Lower leg skin (tissue), 4 donors: ENCODE data around the gene CACNA1G. TPM values are rescaled to one million over a fixed set of nuclear protein-coding genes. Genes with fewer than 3 reads are reported as not detected.

Source experiments
- DNase-seq, 2 donors: peaks; one replicate each; pipeline ENCODE4 v3.0.0-alpha.2; 2019; ENCODE audit warnings: low spot score in 2 of 2
- H3K4me3 ChIP-seq: fragments of 200-600 bp; sonication (generic); 2 replicates; pipeline ENCODE4 v1.5.1; 2017; ENCODE audit warnings: mild to moderate bottlenecking, low read depth; ENCODE audit not compliant: poor library complexity, severe bottlenecking
- CTCF ChIP-seq, 3 donors: fragments of 450-650 bp; IDR thresholded peaks; one replicate each; pipeline ENCODE4 v1.5.1; 2016; ENCODE audit warnings: antibody characterized with exemption in 3 of 3, mild to moderate bottlenecking in 3 of 3, moderate library complexity in 2 of 3
- POLR2A ChIP-seq, 2 donors: fragments of 450-650 bp; IDR thresholded peaks; one replicate each; pipeline ENCODE4 v1.6.1; 2016 to 2017; ENCODE audit warnings: antibody characterized with exemption in 2 of 2, mild to moderate bottlenecking in 1 of 2, moderate library complexity in 1 of 2
- WGBS, 2 donors: methylation state at CpG; one replicate each; pipeline ENCODE4 v1.1.5; 2018; 5-methylcytosine and 5-hydroxymethylcytosine counted together
- intact Hi-C: fragments of 100-400 bp; cut with DNase I; formaldehyde crosslinking; loops from one replicate; pipeline ENCODE4 v1.15.0; 2023; ENCODE audit warnings: low total_unique reads
- total RNA-seq, 4 donors: library from RNA; depleted of rRNA; stranded (reverse); fragments of >200 nt; gene quantifications; one replicate each; pipeline ENCODE4 v1.1.0, GENCODE V29; 2016

The CACNA1G gene
- total RNA-seq, 4 donors from 2014 or later: 1.3 to 3.1 (median 1.8) TPM

GRCh38 chr17:50583641-50584040 is 23.1 kb downstream of the CACNA1G start:
- WGBS, 2 donors: 74 to 78% methylated on average over 7 of the region's 7 CpGs
- intact Hi-C loops: no loop called here
- no peak for TF ChIP-seq CTCF (IDR thresholded peaks at IDR 0.05)
- TF ChIP-seq POLR2A (IDR thresholded peaks at IDR 0.05): no peak
- no peak overlapping the region for H3K4me3 ChIP-seq
- no peak for DNase-seq

GRCh38 chr17:50584116-50584515 is 23.6 kb downstream of the CACNA1G start:
- H3K4me3 ChIP-seq: no peak overlapping the region
- DNase-seq: no peak
- WGBS, 2 donors: 76 to 80% methylated on average over 4 of the region's 4 CpGs
- intact Hi-C loops: no loop called here
- no peak for TF ChIP-seq POLR2A (IDR thresholded peaks at IDR 0.05)
- no peak for TF ChIP-seq CTCF (IDR thresholded peaks at IDR 0.05)

- 60 to 65% methylated on average over 6 of the region's 6 CpGs for WGBS, 2 donors
- intact Hi-C loops: no loop called here
- TF ChIP-seq POLR2A (IDR thresholded peaks at IDR 0.05) (no peak), CTCF (IDR thresholded peaks at IDR 0.05) (no peak)
- H3K4me3 ChIP-seq: no peak overlapping the region
- no peak for DNase-seq
These were observed 24.2 kb downstream of the CACNA1G start for GRCh38 chr17:50584749-50585148.

GRCh38 chr17:50585346-50585745 is 24.8 kb downstream of the CACNA1G start:
- TF ChIP-seq POLR2A (IDR thresholded peaks at IDR 0.05) (no peak), CTCF (IDR thresholded peaks at IDR 0.05) (no peak)
- DNase-seq: no peak
- intact Hi-C loops: no loop called here
- 78 to 88% methylated on average over 4 of the region's 4 CpGs for WGBS, 2 donors
- H3K4me3 ChIP-seq: no peak overlapping the region

GRCh38 chr17:50585891-50586290 is 25.4 kb downstream of the CACNA1G start:
- intact Hi-C loops: no loop called here
- no peak for TF ChIP-seq POLR2A (IDR thresholded peaks at IDR 0.05)
- TF ChIP-seq CTCF (IDR thresholded peaks at IDR 0.05): no peak
- no peak for DNase-seq
- WGBS, 2 donors: 76 to 79% methylated on average over 7 to 8 of the region's 8 CpGs
- H3K4me3 ChIP-seq: no peak overlapping the region
